Activated CD4-positive, alpha-beta T cell treated with anti-CD3 and anti-CD28 coated beads, Interleukin-2, Interleukin-4, amounts not matched to agents 100 ng/mL and 50 ng/mL, durations not matched to agents 16 hours and 8 hours (primary cell): Measurements from ENCODE around the gene NECTIN1.

Experiments
- DNase-seq: peaks from one replicate; pipeline ENCODE4 v3.0.0-alpha.2; 2020; ENCODE audit warnings: low spot score

NECTIN1 gene

DNA sequence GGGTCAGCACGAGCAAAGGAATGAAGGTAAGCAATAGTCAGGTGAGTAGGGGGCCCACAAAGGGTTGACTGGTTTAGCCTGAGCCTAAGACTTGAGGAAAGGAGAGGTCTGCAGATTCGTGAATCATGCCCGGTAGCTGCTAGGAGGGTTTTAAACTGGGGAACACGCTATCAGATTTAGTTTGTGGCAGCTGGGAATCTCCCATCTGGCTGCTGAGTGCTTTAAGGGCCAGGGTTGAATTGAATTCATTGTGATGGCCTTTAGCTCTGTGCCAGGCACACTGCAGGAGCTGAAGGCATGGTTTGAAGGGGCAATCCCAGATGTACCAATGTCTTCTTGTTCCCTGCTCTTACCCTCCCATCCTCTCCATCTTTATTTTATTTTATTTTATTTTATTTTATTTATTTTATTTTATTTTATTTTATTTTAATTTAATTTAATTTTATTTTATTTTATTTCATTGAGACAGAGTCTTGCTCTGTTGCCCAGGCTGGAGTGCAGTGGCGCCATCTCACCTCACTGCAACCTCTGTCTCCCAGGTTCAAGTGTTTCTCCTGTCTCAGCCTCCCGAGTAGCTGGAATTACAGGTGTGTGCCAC lies 1.9 kb upstream of the NECTIN1 start:
- DNase-seq, result no peak

DNA sequence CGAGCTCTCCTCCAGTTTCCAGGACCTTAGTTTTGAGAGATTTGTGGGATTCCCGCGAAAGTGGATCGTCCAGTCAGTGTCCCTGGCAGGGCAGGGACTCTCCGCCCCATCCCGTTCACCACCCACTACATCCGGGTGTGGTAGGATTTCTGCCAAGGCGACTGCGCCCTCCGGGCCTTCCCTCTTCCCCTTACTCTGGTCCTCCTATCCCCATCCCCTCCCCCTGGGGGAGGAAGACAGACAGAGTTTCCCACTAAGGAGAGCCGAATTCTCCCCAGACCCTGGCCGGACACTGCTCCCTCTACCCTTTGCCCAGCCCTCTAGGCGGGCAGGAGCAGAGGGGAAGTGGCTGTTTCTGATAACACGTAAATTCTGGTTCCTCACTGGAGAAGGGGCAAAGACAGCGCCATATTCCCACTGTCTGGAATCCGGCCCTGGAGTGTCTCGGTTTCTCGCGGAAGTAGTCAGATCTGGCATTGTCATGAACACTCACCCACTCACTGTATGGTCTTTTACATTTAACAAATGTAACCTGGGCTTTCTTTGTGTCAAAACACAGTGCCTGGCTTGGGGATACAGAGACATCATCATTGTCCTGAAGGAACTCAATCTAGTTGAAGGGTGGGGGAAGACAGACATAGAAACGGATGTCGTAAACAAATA lies 1.1 kb upstream of the NECTIN1 start:
- no peak for DNase-seq

DNA sequence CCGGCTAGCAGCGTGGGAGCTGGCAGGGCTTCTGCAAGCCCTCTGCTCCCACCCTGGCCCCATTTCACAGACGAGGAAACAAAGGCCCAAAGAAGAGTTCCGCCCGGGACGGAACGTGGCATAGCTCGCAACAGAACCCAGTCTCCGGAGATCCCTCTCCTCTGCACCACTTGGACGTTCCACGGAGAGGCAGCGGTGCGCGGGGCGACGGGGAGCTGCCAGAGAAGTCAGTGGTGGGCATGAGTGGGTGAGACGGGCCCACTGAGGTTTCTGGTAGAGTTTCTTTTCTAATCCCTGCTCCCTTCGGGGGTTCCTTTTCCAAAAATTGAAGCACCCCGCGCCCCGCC lies 554 bp upstream of the NECTIN1 start:
- no peak for DNase-seq

DNA sequence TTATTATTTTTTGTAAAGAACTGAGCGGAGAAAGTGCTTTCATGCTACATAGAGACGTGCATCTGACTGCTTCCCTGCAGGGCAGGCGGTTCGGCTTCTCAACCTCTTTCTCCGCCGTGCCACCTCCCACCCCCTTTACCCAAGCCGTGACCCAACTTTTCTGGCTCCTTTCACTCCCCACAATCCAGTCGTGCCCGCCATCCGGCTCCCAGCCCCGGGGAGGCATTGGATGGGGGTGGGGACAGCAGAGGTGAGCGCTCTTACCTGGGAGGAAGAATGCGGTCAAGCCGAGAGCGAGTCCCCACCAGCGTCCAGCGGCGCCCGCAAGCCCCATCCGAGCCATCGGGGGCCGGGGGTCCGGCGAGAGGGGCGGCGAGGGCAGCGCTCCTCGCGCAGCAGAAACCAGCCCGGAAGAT lies 781 bp downstream of the NECTIN1 start:
- DNase-seq, result no peak

DNA sequence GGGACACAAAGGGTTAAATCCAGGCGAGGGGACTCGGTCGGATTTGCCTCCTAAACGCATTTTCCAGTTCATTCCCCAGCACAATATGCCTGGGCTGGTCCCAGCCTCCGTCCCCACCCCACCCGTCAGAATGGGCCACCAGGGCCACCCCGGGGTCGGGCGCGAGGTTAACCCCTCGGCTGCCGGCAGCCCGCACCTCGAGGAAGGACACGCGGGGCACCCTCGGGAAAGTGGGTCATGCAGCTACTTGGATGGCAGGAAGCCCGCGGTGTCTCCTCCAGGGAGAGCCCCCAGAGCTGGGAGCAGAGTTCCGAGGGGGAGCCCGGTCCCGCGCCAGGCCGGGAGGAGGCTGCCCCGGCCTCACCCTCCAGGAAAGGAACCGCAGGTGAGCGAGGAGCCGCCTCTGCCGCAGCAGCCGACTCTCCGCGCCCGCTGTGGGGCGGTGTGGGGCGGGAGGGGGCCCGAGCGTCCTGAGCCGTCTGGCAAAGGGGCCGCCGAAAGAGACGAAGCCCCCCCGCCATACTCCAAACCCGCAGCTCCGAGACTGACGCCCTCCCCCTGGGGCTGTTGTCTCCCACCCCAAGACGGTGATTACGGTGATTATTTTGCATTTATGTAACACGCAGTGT lies 1.4 kb downstream of the NECTIN1 start:
- no peak for DNase-seq

DNA sequence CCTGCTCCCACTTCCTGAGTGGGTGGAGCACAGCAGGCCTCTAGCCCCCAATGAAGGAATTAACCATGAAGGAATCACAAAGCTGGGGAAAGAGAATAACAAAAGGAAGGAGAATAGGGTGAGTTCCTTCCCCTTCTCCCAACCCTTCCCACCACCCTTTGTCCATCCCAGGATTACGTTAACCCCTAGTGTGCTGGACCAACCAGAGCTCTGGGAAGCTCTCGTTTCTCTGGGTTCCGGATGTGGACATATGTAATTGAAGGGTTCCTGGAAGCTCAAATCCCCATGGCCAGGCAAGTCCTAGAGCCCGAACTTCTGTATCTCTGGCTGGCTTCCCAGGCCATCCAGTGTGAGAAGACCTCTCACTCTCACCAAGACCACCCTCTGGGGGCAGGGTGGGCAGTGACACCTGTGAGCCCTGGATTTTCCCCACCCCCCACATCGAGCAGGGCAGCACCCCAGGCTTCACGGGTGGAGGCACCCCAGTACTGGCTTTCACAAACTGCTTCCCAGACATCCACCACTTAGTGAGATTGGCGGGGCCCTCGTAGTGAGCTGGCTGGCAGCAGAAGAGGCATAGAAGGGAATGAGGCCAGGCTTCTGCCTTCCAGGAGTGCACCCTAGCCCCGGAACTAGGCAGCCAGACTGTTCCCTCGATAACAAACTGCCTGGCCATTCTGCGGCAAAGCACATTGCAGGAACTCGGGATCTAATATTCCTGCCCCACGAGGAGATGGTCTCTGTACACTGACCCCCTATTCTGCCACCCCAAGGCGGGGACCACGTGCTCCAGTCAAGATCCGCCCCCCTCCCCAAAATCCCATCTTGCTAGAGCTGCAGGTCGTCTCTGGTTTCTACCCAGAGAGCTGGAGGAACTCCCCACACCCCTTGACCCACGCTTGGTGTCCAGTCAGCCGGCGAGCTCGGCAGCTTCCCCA lies 2.1 kb downstream of the NECTIN1 start:
- no peak for DNase-seq

DNA sequence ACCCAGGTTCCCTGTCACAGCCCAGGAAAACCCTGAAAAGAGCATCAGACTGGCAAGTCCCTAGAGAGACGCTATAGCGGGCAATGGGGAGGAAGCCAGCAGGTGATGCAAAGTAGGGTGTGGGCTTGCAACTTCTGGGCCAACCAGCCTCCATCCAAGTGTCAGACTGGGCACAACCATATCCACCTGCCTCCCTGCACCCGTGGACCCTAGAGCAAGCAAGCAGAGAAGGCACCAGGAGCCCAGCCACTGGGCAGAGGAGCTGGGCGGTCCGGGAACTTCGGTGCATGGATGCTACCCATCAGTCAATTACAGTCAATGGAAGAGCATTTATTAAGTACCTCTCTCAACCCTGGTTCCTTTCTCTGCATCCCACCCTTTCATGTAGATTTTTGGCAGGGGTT lies 2.8 kb downstream of the NECTIN1 start:
- DNase-seq, result no peak

DNA sequence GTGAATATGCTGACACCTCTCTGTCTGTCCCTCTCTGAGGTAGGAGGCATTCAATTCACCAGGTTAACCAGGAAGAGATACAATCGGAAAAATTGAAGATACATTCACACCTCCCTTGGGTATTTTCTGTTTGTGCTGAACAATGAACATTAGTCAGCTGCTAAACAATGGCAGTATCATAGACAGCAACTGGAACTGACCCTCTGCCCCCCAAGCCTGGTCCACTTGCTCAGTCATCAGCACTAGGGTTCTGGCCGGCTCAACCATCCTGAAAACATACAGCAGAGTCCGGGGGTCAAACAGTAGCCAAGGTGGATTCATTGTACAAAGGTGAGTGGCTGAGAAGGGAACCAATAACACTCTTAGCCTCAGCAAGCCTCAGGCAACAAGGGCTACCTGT lies 4.0 kb downstream of the NECTIN1 start:
- no peak for DNase-seq

DNA sequence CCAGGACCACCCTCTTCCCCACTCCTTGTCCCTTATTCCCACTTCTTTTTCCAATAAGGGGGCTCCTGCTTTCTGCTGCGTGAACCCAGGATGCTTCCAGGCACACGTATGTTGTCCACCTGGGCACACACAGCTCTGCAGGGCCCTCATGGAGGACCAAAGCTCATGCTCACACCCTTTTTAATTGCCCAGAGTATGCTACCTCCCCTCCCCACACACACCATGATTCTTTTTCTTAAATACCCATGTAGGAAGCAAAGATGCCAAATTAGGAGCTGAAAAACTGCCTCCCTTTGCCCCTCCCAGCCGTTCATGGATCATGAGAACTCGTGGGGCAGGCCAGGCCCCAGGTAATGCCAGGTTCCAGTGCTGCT lies 5.1 kb downstream of the NECTIN1 start:
- DNase-seq, result no peak

DNA sequence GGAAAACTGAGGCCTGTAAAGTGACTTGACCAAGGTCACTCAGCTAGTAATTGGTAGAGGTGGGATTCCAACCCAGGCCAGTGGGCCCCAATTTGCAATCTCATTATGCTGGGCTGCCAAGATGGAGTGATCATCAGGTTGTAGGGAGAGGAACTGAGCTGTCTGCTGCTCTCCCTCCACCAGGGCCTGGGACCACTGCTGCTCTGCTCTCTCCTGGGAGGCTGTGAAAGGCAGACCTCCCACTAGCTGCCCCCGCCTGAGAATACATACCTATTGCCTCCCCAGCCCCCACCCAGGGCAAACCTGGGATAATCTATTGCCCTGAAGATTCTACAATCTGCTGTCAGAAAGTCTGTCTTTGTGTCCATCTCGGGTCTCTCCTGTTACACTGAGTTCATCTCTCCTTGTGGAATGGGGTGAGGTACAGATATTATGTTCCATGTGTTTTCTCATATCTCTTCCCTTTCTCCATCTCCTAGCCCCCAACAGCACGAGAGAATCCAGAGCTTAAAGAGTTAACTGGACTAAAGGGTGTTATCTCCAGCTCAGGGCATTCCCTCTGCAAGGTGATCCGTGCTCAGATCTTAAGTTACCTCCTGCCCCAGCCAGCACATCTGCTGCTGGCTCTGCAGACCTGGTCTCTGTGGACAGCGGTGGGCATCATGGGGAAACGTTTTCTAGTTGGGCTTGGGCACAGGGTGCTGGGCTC lies 5.6 kb downstream of the NECTIN1 start:
- no peak for DNase-seq

DNA sequence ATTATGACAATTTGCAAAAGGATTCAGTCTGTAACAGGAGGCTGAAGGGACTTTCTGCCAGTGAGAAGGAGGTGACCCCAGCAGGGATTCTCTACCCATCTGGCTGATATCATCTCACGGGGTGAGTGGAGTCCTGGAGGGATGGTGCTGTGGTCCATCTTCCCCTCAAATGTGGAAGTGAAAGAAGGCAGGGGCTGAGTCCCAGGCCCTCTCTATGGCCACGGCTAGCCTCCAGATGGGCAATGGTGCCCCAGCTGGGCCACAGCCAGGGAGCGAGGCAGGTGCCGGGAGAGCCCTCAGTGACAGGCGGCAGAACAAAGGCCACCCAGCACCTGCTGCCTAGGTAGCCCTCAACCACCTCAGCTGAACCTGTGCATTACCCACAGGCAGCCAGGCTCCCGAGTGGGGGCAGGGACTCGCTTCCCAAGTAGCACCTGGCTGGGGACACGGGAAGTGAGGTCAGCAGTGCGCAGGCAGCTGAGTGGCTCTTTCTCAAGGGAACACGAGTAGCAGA lies 6.7 kb downstream of the NECTIN1 start:
- DNase-seq, result no peak

DNA sequence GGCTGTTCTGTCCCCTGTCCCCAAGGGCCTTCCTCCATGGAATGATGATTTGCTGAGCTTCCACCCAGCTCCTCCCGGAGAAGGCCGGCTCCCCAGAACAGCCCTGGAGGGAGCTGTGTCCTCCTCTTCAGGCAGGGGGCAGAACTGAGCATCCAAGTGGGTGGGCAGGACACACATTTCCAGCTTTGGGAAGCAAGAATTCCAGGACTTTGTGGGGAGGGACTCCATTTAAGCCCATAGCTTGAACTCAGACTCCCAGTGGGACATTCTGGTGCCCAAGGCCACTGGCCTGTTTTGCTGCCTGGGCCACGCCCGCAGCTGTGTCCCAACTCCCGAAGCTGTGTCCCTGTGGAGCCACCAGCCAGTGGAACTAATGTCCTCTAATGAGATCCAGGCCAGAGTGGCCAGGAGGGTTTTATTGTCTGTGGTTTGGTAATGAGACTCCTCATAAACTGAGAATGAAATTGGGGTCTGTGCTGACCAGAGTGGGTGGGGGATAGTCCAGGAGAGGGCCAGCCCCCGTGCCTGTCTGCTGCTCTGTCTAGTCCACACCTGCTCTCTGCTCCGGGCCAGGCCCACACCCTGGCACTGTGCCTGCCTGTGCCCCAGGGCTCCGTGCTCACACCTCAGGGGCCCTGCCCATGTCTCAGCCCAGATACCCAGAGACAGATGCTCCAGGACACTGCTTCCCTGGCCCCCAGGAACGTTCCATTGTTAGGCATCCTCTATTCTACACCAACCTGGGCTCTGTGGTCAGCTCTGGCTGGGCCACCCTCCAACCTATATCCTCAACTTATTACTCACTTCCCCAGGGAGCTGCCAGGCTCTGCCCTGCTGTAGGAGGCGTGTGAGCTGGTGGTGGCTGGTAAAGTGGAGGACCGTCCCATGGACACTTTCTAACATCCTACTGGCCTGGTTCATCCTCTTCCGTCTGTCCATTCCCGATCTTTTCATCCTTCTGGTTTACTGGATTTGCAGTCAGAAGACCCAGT lies 7.6 kb downstream of the NECTIN1 start:
- DNase-seq, result no peak

DNA sequence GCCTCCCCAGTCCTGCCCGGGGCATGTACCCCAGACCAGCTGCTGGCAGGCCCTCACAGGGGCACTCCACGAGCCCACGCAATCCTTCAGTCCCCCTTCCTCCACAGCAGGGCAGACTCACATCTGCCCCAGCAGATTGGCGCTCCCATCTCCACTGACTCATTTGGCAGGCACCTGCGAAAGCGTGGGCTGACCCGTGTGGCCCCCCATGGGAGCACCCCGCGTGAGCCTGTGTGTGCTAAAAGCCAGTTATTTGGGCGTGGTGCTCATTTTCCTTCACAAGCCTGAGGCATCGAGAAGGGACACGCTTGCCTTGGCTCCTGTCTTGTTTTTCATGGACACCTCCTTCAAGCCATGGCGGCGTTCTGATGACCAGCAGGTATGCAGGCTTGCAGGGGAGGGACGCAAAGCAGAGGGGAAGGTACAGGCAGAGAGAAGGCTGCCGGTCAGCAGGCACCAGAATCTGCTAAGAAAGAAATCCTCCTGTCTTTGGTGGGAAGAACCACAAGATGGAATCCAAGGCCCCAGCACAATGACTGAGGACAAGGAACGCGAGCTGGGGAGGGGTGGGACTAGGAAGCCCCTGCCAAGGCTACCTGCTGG lies 8.6 kb downstream of the NECTIN1 start:
- no peak for DNase-seq

DNA sequence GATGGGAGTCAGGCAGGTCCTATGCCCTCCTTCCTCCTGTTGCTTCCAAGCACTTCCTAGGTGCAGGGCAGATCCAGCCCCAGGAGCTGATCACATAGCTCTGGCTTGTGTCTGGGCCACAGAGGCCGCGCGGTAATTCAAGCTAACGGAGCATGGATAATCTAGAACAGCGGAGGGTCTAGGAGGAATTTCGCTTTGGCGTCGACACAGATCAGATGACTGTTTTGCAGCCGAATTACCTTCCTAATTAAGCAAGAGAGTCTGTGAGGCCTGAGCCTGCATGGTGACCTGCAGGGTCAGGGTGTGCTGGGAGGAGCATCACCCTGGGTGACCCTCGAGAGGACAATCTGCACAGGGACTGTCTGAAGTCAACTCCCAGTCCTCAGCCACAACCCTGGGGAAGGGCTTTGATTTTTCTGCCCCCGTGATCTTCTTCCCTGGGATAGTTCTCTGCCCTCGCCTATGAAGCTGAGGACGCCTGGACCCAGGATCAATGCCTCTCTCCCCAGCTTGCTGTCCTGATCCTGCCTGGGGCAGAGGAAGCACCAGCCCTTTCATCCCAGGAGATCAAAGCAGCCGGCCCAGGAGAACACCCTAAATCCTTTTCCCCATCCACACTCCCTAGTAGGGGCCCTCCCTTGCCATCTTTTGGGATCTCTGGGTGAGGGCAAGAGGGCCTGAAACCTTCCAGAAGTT lies 11.0 kb downstream of the NECTIN1 start:
- DNase-seq, result no peak

DNA sequence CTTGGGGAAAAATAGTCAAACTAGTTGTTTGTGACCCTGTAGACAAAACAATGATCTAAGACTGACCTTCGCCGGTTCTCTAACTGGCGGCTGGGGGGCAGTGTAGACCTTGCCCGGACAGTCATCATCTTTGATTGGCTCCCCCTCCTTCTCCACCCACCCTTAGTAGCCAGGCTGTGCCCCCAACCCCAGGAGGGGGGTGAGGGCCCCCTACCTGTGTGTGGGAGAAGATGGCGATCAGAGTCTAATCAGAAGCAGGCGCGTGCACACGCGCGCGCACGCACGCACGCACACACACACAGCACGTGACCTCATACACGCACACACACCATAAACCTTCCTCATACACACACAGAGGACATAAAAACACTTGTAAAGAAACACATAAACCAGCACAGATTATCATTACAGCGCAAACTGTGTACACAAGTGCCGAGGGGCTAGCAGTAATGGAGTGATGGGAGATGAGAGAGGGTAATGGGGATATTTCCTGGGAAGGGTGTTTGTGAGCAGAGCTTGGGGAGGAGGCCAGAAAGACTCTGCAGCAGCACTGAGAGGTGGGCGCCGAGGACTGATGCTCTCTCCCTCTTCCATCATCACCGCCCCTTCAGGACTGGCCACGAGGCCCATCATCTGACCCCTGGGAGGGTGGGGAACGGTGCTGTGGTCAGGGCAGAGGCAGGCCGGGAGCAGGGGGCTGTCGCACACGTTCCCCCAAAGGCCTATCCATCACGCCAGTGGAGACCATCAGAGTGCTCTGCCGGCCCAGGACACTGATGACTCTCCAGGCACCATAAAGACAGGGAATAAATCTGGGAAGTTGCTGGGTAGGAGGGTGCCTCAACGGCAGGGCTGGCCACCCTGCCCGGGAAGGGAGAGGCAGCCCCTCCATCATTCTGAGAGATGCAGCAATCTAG lies 12.2 kb downstream of the NECTIN1 start:
- DNase-seq, result no peak

DNA sequence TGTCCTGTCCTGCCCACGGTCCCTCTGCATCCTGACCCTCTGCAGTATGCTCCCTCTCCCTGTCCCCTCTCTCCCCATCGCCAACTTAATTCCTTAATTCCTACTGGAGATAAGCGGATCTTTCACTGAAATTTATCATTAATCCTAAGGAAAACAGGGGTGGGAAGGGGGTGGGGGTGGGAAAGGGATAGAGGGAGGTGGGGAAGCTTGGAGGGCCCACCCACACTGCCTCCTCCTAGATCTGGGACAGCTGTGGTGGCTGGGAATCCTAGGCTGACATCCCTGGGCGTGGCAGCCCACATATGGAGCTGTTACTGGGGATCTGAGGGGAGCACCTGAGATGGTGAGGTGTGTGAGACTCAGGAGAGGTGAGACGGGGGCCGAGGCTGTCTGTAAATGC lies 14.4 kb downstream of the NECTIN1 start:
- no peak for DNase-seq

DNA sequence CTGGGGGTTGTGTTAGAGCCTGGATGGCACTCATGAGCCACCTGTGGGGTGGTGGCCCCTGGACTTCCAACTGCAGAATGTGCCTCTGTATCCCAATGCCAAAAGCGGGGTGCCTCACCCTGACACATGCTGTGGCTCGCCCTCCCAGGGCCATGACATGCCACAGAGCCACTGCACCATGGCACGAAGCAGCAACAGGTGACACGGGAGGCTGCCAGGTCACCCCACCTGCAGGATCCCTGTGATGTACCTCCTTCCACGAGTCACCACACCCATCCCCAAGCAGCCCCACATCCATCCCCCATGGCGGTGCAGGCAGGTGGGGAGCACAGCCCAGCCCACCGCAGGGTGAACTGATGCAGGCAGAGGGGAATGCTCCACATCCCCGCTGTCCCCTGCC lies 14.8 kb downstream of the NECTIN1 start:
- DNase-seq, result no peak

DNA sequence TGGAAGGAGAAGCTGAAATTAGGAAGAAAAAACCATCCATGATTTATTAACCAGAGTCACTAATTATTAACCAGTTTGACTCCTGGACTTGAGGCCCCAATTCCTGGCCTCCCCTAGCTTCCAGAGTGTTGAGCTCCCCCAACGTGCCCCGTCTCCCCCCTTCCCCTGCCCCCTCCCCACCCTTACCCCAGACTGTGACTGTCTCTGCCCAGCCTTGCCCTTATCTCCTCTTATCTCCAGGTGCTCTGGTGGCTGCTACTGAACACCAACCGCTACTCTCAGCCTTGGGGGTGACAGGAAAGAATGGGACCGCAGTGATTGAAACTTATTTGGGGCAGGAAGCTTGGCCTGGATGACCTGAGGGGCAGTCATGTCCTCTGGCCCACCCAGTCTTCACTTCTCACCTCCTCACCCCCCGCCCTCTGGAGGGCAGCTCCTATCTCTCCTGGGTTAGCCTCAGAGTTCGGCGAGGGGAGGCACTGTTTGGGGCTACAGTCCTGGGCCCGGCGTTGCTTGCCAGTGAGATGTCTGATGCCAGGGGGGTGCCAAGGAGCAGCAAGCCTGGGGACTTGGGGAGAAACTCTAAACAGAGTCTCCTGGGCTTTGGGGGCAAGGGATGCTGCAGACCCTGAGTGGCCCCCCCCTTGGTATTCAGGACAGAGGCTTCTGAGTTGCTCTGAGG lies 15.5 kb downstream of the NECTIN1 start:
- no peak for DNase-seq
